GM21360 (cell line): ENCODE results near the gene UFC1.

Experiments
- ATAC-seq: cut with Tn5 transposase; IDR thresholded peaks from one replicate; pipeline ENCODE4 v1.9.1; 2021; ENCODE audit warnings: mild to moderate bottlenecking, moderate library complexity; ENCODE audit not compliant: unreplicated experiment

UFC1 gene

DNA sequence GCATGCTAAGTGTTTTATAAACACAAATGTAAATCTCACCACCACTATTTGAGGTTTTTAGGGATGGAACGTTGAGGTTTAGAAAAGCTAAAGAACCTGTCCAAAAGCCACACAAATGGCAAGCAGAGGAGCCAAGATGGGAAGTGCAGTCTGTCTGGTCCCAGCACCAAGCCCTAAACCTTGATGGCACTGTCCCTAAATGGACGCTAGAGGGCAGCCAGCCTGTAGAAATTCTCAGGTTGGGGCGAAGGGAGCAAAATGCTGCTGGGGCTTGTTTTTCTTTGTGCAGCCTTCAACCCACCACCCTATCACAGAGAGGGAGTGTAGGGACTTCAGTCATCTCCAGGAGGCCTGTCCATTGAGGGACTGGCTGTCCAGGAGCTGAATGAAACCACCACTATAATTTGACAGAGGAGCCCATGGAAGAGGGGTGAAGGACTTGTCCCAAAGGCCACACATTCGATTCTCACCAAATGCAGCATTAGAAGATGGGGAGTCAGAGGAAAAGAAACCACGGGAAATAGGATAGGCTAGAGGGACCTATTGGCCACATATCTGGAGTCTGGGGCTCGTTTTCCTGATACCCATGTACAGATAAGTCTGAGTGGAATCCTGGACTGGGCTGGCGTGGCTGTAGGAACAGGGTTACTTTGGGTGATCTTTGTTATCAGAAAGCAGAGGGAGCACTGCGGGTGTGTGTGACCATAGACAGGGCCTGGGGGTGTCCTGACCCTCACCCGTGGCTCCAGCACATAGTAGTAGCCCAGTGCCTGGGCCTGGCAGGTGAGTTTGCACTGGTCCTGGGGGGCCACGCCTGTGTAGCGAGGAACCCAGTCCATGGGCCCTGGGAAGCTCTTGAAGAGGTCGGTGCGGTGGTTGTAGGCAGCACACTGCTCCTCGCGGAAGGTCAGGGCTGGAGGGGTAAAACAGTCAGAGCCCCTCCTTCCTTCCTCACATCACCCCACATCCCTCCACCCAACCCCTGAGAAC lies 39.0 kb downstream of the UFC1 start:
- no peak for ATAC-seq

DNA sequence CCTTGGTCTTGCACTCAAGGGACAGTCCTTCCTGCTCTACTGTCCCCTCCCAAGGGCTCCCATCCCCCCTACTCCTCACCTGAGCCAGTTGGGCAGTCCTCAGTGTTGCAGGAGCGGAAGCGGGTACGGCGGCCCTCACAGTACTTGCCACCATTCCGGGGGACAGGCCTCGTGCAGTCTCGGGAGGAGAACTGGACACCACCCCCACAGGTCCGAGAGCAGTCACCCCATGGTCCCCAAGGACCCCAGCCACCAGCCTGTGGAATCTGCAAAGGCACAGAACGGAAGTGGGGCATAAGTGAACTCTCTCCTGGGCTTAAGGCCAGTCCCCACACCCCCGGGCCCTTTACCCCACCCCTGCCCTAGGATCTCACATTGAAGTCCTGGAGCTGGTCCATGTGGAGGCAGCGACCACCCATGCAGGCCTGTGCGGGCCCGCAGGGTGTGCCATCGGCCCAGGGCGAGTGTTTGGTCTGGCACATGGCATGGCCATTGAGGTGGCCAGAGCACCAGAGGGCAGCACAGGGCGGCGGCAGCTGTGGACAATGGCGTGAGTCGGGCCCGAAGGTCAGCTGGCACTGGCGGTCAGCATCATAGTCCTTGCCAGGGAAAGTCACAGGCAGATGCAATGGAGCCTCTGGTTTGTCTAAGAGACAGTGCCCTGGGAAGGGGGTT lies 39.9 kb downstream of the UFC1 start:
- ATAC-seq: no peak

DNA sequence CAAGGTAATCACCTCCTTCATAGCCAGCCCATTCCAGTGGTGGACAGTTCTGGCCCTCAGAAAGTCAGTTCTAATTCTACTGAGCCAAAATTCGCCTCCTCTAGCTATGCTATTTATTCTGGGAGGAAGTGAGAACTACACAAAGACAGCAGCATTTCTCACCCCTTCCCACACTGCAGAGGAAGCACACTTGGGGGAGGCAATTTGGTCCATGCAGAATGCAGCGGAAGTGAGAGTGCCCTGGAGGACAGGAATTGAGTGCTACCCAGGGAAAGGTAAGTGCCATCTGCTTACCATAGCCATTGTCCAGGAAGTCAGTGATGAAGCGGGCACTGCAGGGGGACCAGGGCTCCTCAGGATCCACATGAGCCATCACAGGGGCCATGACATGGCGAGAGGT lies 41.4 kb downstream of the UFC1 start:
- no peak for ATAC-seq

DNA sequence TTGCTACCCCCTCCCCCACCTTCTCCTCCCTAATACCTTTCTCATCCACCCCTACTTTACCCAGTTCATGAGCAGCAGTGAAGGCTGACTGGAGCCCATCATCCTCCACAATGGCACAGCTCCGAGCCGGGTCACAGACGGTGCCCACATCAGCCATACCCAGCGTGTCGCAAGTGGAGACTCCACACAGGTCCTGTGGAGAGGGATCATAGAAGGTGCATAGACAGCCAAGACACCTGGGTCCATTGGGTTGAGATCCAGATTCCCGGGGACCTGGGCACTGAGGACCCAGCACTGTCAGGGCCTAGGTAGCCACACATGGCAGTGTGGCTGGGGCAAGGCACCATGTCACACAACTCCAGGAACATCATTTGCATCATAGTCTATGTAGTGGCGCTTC lies 42.3 kb downstream of the UFC1 start:
- no peak for ATAC-seq

DNA sequence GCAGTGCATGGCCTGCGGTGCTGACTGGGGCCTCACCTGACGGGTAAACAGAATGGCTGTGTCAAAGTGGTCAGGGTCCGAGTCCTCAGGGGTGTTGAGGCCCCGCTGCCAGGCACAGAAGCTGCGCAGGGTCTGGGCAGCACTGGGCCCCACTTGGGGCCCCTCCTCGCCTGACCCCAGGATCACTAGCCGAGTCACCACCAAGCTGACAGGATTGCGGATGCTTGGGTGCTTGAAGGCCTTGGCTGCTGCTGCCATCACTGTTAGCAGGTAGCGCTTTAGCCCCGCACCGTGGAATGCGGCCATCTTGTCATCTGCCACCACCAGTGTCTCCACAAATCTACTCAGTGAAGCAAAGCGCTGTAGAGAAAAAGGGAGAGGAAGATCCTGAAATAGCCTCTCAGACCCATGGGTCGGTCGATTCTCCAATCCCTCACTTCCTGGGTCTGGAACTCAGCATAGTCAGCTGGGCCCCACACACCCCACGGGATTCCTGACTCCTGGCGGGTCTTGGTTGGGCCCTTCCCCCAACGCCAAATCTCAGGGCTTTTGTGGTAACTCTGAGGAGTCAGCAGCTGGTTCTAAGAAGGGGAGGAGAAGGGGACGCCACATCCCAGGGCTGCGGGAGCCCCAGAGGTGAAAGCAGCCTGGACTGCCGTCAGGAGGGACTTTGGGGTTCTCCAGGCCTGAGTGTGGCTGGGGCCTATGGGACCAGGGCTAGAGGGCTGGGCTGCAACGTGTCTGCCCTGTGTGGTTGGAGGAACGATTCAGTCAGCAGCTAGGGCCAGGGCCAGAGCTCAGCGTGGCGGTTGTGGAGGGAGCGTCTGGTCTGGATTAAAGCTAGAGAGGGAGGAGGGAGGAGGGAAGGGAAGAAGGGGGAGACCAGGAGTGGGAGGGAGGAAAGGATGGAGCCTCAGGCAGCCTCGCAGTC lies 43.0 kb downstream of the UFC1 start:
- no peak for ATAC-seq

DNA sequence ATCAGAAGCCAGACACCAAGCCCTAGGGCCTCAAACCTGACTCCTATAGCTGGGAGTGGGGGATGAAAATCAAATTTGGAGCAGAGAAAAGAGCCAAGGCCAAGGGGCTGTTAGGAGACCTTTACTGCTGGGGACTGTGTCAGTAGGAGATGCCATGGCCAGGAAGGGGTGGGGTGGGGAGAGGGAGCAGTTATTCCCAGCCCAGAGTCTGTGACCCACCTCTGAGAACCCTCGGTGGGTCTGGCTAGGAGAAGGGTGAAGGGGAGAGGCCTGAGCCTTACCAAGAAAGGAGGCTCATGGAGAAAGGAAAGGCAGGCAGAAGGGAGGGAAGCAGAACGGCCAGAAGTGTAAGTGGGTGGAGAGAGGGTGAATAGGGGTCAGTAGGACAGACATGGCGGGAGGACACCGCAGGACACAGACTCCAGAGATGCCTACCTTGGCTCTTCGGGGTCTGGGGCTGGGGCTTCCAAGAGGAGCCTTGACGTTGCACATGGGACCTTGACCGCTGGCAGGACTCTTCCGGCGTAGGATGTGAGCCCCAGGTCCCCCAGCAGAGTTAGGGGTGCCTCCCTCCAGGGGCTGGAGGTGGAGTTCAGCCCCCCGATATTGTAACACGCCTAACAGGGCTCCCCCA lies 43.9 kb downstream of the UFC1 start:
- no peak for ATAC-seq

DNA sequence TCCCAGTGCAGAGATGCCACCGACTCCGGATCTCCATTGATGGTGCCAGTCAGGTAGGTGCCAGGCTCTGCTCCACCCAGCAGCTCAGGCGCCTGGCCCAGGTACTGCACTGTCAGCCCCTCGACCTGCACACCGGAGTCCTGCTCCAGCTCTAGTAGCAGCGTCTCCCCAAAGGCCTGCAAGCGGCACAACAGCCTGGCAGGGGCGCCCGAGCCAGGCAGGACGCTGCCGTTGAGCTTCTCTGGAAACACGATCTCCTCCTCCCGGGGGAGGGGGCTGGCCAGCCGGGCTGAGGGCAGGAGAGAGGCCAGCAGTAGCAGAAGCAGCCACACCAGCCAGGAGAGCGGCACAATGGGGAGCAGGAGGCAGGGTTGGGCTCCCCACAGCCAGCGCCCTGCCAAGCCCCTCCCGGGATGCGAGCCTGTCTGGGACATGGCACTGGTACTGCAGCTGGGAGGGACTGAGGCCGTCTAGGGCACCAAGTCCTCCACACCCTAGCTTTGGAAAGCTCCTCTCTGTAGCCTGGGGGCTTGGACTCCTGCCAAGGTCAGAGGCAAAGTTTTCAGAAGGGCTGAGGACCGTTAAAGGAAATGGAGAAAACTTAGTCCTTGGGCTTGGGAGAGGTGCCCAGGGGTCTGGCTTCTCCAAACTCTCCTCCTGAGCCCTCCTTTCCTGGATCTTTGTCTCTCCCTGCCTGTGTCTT lies 44.6 kb downstream of the UFC1 start:
- ATAC-seq: no peak

DNA sequence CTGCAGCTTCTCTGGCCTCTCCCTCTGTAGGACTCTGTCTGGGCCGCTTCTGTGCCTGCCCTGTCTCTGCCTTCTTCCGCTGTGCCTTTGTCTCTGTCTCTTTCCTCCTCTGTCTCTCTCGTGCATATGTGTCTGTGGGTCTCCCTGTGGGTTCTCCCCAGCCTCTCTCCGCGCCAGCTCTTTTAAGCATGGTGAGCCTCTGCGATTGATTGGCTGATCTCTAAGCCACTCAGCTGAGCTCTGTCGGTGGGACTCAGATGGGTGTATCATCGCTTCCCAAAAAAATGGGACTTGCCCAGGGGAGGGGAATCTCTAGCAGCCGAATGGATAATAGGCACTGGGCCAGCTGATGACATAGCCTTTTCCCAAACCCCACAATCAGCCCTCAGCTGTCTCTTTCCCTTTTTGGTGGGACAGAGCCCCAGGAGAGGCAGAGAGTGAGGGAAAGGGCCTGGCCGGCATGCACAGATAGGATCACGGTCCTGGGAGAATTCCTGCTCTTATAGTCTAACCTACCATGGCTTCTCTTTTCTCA lies 45.2 kb downstream of the UFC1 start, which contains the start of gene ADAMTS4:
Gene ADAMTS4, minus strand, starts transcription at position 158 of the 535 bp plus-strand sequence. CDS start 427 bp downstream, outside the sequence.
- no peak for ATAC-seq

DNA sequence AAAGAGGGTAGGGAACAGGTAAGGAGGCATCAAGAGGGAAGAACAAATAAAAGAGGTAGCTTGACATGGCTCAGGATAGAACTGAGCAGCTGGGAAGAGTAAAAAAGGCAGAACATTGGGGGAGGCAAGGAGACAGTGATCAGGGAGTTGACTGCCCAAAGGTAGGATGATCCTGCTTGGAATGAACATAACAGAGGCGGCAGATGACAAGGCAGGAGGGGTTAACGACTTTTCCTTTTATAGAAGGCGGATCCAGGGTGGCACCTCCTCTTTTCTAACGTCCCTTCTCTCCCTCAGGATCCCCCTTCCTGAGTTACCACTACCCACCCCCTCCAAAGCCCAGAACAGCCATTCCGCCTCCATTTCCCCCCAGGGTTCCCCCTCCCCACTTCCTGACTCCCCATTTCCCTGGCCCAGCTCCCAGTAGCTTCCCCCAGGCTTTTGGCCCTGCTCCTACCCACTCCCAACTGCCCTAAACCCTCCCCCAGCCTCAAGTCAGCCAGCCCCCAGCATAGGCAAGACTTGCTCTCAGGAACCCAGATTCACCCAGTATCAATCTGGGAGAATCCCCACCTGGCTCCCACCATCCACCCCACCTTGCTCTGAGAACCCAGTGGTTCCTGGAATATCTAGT lies 45.8 kb downstream of the UFC1 start:
- no peak for ATAC-seq

DNA sequence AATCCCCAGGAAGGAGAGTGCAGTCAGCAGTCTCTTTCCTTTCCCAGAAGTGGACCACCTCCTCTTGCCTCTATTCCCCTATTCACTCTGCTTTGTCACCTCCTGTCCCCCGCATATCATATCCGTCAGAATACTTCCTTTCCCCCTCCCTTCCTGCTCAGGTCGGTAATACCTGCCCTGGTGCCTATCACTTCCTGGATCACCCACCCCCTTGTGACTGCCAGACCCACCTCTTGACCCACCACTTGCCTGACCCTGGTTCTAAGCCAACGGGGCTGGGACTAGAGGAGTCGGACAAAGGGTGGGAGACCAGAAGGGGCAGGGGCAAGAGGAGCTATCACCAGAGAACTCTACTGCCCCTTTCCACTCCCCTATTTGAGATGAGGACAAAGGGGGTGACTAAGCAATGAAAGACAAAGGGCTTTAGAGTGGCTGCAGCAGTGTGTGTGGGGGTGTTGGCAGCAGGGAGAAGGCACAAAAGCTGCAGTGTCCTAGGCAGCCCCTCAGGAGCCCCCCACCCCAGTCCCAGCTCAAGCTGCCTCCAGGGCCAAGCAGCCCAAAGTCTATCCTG lies 46.7 kb downstream of the UFC1 start:
- ATAC-seq: no peak

DNA sequence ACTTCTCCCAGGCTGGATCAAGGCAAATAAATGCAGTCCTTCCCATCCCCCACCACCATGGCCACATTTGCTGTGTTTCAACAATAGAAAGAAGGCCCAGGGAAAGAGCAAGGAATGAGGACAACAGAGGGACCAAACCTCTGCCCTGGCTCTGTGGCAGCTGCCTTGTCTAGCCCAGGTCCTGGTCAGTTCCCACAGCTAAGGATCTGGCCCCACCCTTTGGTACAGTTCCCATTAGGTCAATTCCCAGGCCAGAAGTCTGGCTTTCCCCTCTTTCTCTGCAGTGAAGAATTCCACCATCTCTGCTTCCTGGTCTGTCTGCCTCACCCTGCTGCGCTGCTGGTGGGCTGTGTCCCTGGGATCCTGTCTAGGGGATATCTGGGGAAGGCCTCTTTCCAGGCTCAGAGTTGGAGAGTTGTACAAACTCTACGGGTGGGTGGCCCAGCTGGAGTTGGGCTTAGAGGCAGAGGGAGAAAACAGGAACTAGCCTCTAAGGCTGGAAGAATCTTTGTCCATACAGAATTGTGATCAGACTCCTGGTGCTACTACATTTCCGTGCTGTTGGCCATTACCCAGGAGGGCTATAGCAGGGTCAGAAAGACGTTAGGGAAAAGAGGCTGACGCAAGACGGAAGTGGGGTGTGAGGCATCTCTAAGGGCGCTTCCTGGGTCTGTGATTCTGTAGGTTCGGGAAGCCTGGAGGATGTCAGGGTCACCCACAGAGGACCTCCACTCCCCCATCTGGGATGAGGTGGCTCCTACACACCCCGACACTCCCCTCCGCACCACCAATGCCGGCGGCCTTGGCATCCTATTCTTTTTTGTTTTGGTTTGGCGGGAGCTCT lies 47.4 kb downstream of the UFC1 start:
- no peak for ATAC-seq

DNA sequence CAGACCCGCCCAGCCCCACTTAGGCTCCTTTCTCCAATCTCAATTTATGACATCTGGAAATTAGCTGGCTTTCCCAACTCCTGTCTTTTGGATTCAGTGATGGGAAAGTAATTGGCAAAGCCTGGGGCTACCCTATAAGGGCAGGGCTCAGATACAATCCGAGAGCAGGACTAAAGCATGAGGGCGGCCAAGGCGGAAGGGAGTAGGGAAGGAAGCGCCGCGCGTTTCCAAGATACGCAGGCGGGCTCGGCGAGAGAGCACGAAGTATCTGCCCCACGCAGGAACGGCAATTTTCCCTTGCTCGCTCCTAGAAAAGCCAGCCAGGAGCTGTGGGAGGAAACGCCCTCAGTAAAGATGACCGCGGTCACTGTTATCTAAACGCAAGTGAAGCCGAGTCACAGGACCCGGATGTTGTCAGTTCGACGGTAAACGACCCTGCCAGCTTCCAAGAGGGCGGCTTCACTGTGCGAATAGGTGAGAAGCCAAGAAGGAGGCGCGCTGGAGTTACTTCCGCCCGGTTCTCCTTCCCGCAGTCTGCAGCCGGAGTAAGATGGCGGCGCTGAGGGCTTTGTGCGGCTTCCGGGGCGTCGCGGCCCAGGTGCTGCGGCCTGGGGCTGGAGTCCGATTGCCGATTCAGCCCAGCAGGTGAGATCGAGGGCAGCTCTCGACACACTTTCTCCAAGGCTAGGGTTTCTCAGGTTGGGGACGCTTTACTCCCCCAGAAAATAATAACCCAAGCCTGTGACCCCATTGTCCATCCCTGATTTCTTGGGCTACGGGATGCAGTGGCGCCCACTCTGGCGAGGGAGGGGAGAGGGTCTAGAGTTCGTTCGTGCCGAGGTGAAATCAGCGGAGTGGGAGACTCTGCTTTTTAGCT lies 48.3 kb downstream of the UFC1 start, which contains the start of gene NDUFS2:
Gene NDUFS2, plus strand, starts transcription at position 532 of the 877 bp plus-strand sequence. Its CDS starts 19 bp downstream, at position 551.
- ATAC-seq: peak; percentile 88

DNA sequence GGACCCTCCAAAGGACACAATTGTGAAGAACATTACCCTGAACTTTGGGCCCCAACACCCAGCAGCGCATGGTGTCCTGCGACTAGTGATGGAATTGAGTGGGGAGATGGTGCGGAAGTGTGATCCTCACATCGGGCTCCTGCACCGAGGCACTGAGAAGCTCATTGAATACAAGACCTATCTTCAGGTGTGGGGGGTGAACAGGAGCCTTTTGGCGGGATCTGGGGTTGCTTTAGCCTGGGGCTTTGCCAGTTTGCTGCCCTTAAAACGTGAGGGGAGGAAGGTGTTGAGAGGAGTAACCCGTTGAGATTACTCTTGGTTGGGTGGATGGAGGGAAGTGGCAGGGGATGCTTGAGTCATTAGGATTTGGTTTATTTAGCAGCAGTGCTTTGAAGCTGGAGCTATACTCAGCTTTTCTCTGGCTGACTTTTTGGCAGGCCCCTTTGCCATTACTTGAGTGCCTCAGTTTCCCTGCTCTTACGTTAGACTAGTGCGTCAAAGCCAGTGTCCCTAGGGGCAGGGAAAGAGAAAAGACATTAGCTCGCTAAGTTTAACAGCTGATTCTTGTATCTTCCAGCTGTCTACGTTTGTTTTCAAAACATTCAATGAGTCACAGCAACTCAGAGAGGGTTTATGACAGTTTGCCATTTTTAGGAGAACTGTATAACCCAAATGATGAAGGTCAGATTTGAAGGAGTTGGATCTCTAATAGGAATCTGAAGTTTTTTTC lies 52.8 kb downstream of the UFC1 start:
- ATAC-seq: no peak

DNA sequence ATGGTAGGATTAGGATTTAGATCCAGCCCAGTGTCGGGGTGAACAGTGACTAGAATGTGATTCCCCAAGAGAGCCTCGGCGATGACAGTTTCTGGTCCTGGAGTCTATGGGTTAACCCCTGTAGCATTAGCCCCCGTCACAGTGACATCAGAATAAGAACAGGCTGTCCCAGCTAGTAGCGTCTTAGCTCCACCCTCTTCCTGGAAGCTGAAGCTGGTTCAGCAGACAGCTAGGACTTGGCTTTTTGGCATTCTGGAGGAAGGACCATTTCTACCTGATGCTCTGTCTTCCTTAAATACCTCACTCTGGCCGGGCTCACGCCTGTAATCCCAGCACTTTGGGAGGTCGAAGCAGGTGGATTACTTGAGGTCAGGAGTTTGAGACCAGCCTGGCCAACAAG lies 53.4 kb downstream of the UFC1 start:
- no peak for ATAC-seq
